ENCODE measurements around the gene NRXN2. TPM values are rescaled to one million over a fixed set of nuclear protein-coding genes. Genes with fewer than 3 reads are reported as not detected.
"Not testable (repeated sequence)": the region's sequence is repeated elsewhere in the genome, so short reads cannot be mapped to it uniquely, and the experiment has no call there.

NRXN2 gene
- polyA plus RNA-seq, 4 donors, result 15.1 to 55.2 (median 18.8) TPM

GRCh38 chr11:64577202-64577601 is 145.8 kb downstream of the NRXN2 start:
- no peak for DNase-seq (ENCODE audit: low read depth in 4 of 4, low spot score in 3 of 4)

- no peak for DNase-seq (ENCODE audit: low read depth in 4 of 4, low spot score in 3 of 4)
Observed at GRCh38 chr11:64572143-64572542, 150.9 kb downstream of the NRXN2 start.

GRCh38 chr11:64571410-64572091 is 151.4 kb downstream of the NRXN2 start:
- DNase-seq (ENCODE audit: low read depth in 4 of 4, low spot score in 3 of 4), result no peak

- DNase-seq (ENCODE audit: low read depth in 4 of 4, low spot score in 3 of 4), result no peak
Observed at GRCh38 chr11:64571050-64571409, 152.0 kb downstream of the NRXN2 start.

GRCh38 chr11:64570341-64570740 is 152.7 kb downstream of the NRXN2 start:
- no peak for DNase-seq (ENCODE audit: low read depth in 4 of 4, low spot score in 3 of 4)

GRCh38 chr11:64569300-64569970 is 153.6 kb downstream of the NRXN2 start:
- no peak for DNase-seq (ENCODE audit: low read depth in 4 of 4, low spot score in 3 of 4)

- DNase-seq (ENCODE audit: low read depth in 4 of 4, low spot score in 3 of 4), result no peak
Observed at GRCh38 chr11:64568584-64569140, 154.3 kb downstream of the NRXN2 start.

GRCh38 chr11:64568041-64568571 is 154.9 kb downstream of the NRXN2 start:
- DNase-seq (ENCODE audit: low read depth in 4 of 4, low spot score in 3 of 4), result no peak

GRCh38 chr11:64566915-64567891 is 155.8 kb downstream of the NRXN2 start:
- no peak for DNase-seq (ENCODE audit: low read depth in 4 of 4, low spot score in 3 of 4)

- DNase-seq (ENCODE audit: low read depth in 4 of 4, low spot score in 3 of 4), result peak; percentile 66 to 75 (median 69)
Observed at GRCh38 chr11:64566042-64566914, 156.7 kb downstream of the NRXN2 start.

GRCh38 chr11:64564947-64565889 is 157.8 kb downstream of the NRXN2 start:
- DNase-seq (ENCODE audit: low read depth in 4 of 4, low spot score in 3 of 4), result no peak

GRCh38 chr11:64564419-64564818 is 158.6 kb downstream of the NRXN2 start:
- DNase-seq (ENCODE audit: low read depth in 4 of 4, low spot score in 3 of 4), result no peak

- DNase-seq (ENCODE audit: low read depth in 4 of 4, low spot score in 3 of 4), result no peak
Observed at GRCh38 chr11:64563966-64564365, 159.0 kb downstream of the NRXN2 start.

GRCh38 chr11:64562723-64563351 is 160.2 kb downstream of the NRXN2 start:
- DNase-seq (ENCODE audit: low read depth in 4 of 4, low spot score in 3 of 4), result no peak

- no peak for DNase-seq (ENCODE audit: low read depth in 4 of 4, low spot score in 3 of 4)
Observed at GRCh38 chr11:64561984-64562722, 160.8 kb downstream of the NRXN2 start.

GRCh38 chr11:64561429-64561828 is 161.6 kb downstream of the NRXN2 start:
- DNase-seq (ENCODE audit: low read depth in 4 of 4, low spot score in 3 of 4), result not testable (repeated sequence)

GRCh38 chr11:64560941-64561340 is 162.1 kb downstream of the NRXN2 start:
- no peak for DNase-seq (ENCODE audit: low read depth in 4 of 4, low spot score in 3 of 4)

Measured in left renal pelvis (tissue), 4 donors.